H1 (cell line): Measurements from ENCODE around the gene GAREM2. TPM values are rescaled to one million over a fixed set of nuclear protein-coding genes. Genes with fewer than 3 reads are reported as not detected.

Source experiments
- CTCF ChIA-PET: fragments of 300-600 bp; sonication (Branson Sonifier 250); formaldehyde crosslinking; loops from one replicate; lab custom pipeline; 2021; ENCODE audit not compliant: partially characterized antibody; lab: Charles Lee
- POLR2A ChIA-PET: fragments of 300-600 bp; sonication (Branson Sonifier 250); formaldehyde crosslinking; loops from one replicate; lab custom pipeline; 2021; ENCODE audit warnings: inconsistent platforms; ENCODE audit not compliant: partially characterized antibody; lab: Charles Lee
- DNase-seq, 2 experiments: peaks; one replicate each; pipeline versions ENCODE4 v3.0.0 to v3.0.0-alpha.2; 2010 to 2022; ENCODE audit warnings: low spot score in 2 of 2, low read depth in 1 of 2, mixed read lengths in 1 of 2
- FAIRE-seq: peaks from 2 replicates; lab custom pipeline; 2011; peaks lifted over from hg19 to GRCh38; lab: Jason Lieb, UNC
- H2AFZ ChIP-seq: 2 replicates; pipeline ENCODE4 v1.8.1; 2012; ENCODE audit warnings: low read length, inconsistent platforms
- H2AK5ac ChIP-seq: 2 replicates; pipeline ENCODE4 v1.6.1; 2013; ENCODE audit warnings: low read depth, low read length
- H2BK120ac ChIP-seq: replicated peaks from 2 replicates; pipeline ENCODE3; 2013; ENCODE audit warnings: low read depth, low read length, inconsistent platforms
- H2BK12ac ChIP-seq: 2 replicates; pipeline ENCODE4 v1.6.1; 2013; ENCODE audit warnings: low read depth, low read length
- H2BK15ac ChIP-seq: 2 replicates; pipeline ENCODE4 v1.6.1; 2013; ENCODE audit warnings: low read length
- H2BK20ac ChIP-seq: 2 replicates; pipeline ENCODE4 v1.6.1; 2013; ENCODE audit warnings: low read length
- H2BK5ac ChIP-seq: 2 replicates; pipeline ENCODE4 v1.6.1; 2013; ENCODE audit warnings: low read depth, low read length
- H3K14ac ChIP-seq: 2 replicates; pipeline ENCODE4 v1.6.1; 2013; ENCODE audit warnings: inconsistent platforms; ENCODE audit not compliant: insufficient read length
- H3K18ac ChIP-seq: 2 replicates; pipeline ENCODE4 v1.6.1; 2013; ENCODE audit warnings: low read length; ENCODE audit errors: extremely low read depth
- H3K23ac ChIP-seq: 2 replicates; pipeline ENCODE4 v1.6.1; 2013; ENCODE audit warnings: inconsistent platforms; ENCODE audit not compliant: insufficient read length
- H3K23me2 ChIP-seq: 2 replicates; pipeline ENCODE4 v1.6.1; 2013; ENCODE audit warnings: low read depth, low read length
- H3K27ac ChIP-seq: 2 replicates; pipeline ENCODE4 v1.6.1; 2011; ENCODE audit warnings: low read depth, low read length, inconsistent platforms
- H3K27me3 ChIP-seq, 4 experiments: replicated peaks in 1 of 4; 1 replicate in 1 of 4; 2 replicates in 3 of 4; pipeline versions ENCODE4 v1.6.1 to v1.8.1; 2011 to 2013; ENCODE audit warnings: low read length in 3 of 4, mild to moderate bottlenecking in 3 of 4, inconsistent platforms in 2 of 4, mixed read lengths in 2 of 4, moderate library complexity in 1 of 4; ENCODE audit not compliant: control insufficient read depth in 3 of 4, insufficient read depth in 3 of 4; ENCODE audit errors: extremely low read depth in 1 of 4
- H3K36me3 ChIP-seq, 4 experiments: 2 replicates each; pipeline versions ENCODE4 v1.6.1 to v1.8.1; 2011 to 2013; ENCODE audit warnings: mild to moderate bottlenecking in 4 of 4, low read length in 3 of 4, moderate library complexity in 2 of 4, control low read depth in 1 of 4, inconsistent platforms in 1 of 4; ENCODE audit not compliant: insufficient read depth in 4 of 4, control insufficient read depth in 2 of 4
- H3K4ac ChIP-seq: replicated peaks from 2 replicates; pipeline ENCODE3; 2013; ENCODE audit warnings: low read length, low read depth, mixed read lengths, inconsistent platforms; ENCODE audit not compliant: insufficient read length
- H3K4me1 ChIP-seq, 4 experiments: replicated peaks in 1 of 4; 1 replicate in 1 of 4; 2 replicates in 3 of 4; pipeline versions ENCODE4 v1.6.1 to v1.8.1; 2011 to 2013; ENCODE audit warnings: low read length in 3 of 4, inconsistent platforms in 2 of 4, mixed read lengths in 1 of 4; ENCODE audit not compliant: insufficient read depth in 4 of 4, control insufficient read depth in 3 of 4
- H3K4me2 ChIP-seq, 2 experiments: 2 replicates each; pipeline versions ENCODE4 v1.6.1 to v1.8.1; 2011 to 2013; ENCODE audit warnings: low read depth in 2 of 2, low read length in 2 of 2, control low read depth in 1 of 2, inconsistent platforms in 1 of 2, mild to moderate bottlenecking in 1 of 2; ENCODE audit not compliant: insufficient read depth in 1 of 2
- H3K4me3 ChIP-seq, 4 experiments: fragments of 200-600, 300-600 bp in 1 of 4; sonication (generic), shearing (Covaris generic), sonication (Bioruptor Twin) in 1 of 4; 2 replicates each; pipeline versions ENCODE4 v1.5.1 to v1.8.1; 2011 to 2016; ENCODE audit warnings: low read length in 4 of 4, low read depth in 3 of 4, control low read depth in 2 of 4, inconsistent platforms in 2 of 4, mild to moderate bottlenecking in 2 of 4, mixed read lengths in 1 of 4, moderate library complexity in 1 of 4; ENCODE audit not compliant: insufficient read depth in 2 of 4; ENCODE audit errors: extremely low read depth in 1 of 4
- H3K56ac ChIP-seq: replicated peaks from 2 replicates; pipeline ENCODE3; 2013; ENCODE audit warnings: low read depth, mild to moderate bottlenecking, mixed read lengths, low read length, inconsistent platforms; ENCODE audit not compliant: insufficient read length
- H3K79me1 ChIP-seq: 2 replicates; pipeline ENCODE4 v1.6.1; 2013; ENCODE audit warnings: low read depth, low read length, control low read depth
- H3K79me2 ChIP-seq, 2 experiments: 2 replicates each; pipeline versions ENCODE4 v1.6.1 to v1.8.1; 2012 to 2013; ENCODE audit warnings: low read length in 2 of 2, mild to moderate bottlenecking in 2 of 2, inconsistent platforms in 1 of 2; ENCODE audit not compliant: insufficient read depth in 2 of 2, control insufficient read depth in 1 of 2
- H3K9ac ChIP-seq, 4 experiments: replicated peaks in 1 of 4; 1 replicate in 1 of 4; 2 replicates in 3 of 4; pipeline versions ENCODE4 v1.6.1 to v1.8.1; 2011 to 2013; ENCODE audit warnings: low read depth in 3 of 4, low read length in 3 of 4, control low read depth in 2 of 4, mild to moderate bottlenecking in 2 of 4, moderate library complexity in 2 of 4, inconsistent platforms in 1 of 4; ENCODE audit errors: extremely low read depth in 1 of 4
- H3K9me3 ChIP-seq, 2 experiments: 2 replicates each; pipeline versions ENCODE4 v1.6.1 to v1.8.1; 2012 to 2013; ENCODE audit warnings: mild to moderate bottlenecking in 2 of 2, moderate library complexity in 2 of 2, control low read depth in 1 of 2, inconsistent platforms in 1 of 2, low read depth in 1 of 2, low read length in 1 of 2, mixed read lengths in 1 of 2; ENCODE audit not compliant: insufficient read depth in 2 of 2
- H4K20me1 ChIP-seq, 2 experiments: replicated peaks in 1 of 2; 2 replicates each; pipeline versions ENCODE3 to v1.8.1; 2011 to 2013; ENCODE audit warnings: inconsistent platforms in 2 of 2, low read length in 2 of 2, mild to moderate bottlenecking in 1 of 2; ENCODE audit not compliant: insufficient read depth in 2 of 2, control insufficient read depth in 1 of 2
- H4K5ac ChIP-seq: 2 replicates; pipeline ENCODE4 v1.6.1; 2013; ENCODE audit warnings: low read length, low read depth, mixed read lengths, inconsistent platforms; ENCODE audit not compliant: insufficient read length
- H4K8ac ChIP-seq: 2 replicates; pipeline ENCODE4 v1.8.0; 2013; ENCODE audit warnings: mild to moderate bottlenecking, moderate library complexity, low read length, inconsistent platforms; ENCODE audit not compliant: insufficient read depth; ENCODE audit errors: extremely low read depth
- H4K91ac ChIP-seq: replicated peaks from 2 replicates; pipeline ENCODE3; 2013; ENCODE audit warnings: low read length, mixed read lengths, inconsistent platforms; ENCODE audit not compliant: insufficient read length
- BRCA1 ChIP-seq: IDR thresholded peaks from 2 replicates; pipeline ENCODE4 v1.6.1; 2012; ENCODE audit warnings: low read depth, low read length, improper control_type of control experiment
- CHD2 ChIP-seq: IDR thresholded peaks from 2 replicates; pipeline ENCODE4 v1.6.1; 2012; ENCODE audit warnings: low read length, improper control_type of control experiment
- JUN ChIP-seq: IDR thresholded peaks from 2 replicates; pipeline ENCODE4 v1.6.1; 2011; ENCODE audit warnings: low read depth, mild to moderate bottlenecking, improper control_type of control experiment, low read length
- NANOG ChIP-seq: IDR thresholded peaks from 2 replicates; pipeline ENCODE4 v1.6.1; 2011; ENCODE audit warnings: low read length, low read depth, mild to moderate bottlenecking, inconsistent platforms; ENCODE audit not compliant: insufficient read depth, poor library complexity, severe bottlenecking
- RBBP5 ChIP-seq: IDR thresholded peaks from 2 replicates; pipeline ENCODE4 v1.7.1; 2012; ENCODE audit warnings: low read depth, mild to moderate bottlenecking, inconsistent platforms, low read length, moderate library complexity, borderline replicate concordance
- RXRA ChIP-seq: IDR thresholded peaks from 2 replicates; pipeline ENCODE4 v1.6.1; 2011; ENCODE audit warnings: low read depth, mild to moderate bottlenecking, low read length, moderate library complexity; ENCODE audit not compliant: insufficient read depth
- SAP30 ChIP-seq: fragments of 300-600 bp; sonication (generic); IDR thresholded peaks from 2 replicates; pipeline ENCODE4 v1.7.1; 2012; ENCODE audit warnings: low read length, moderate library complexity, mild to moderate bottlenecking, inconsistent platforms; ENCODE audit not compliant: insufficient read depth, insufficient replicate concordance
- TAF7 ChIP-seq: optimal IDR thresholded peaks from 2 replicates; pipeline ENCODE3; 2011; ENCODE audit warnings: low read depth, mild to moderate bottlenecking, inconsistent platforms, low read length, moderate library complexity, borderline replicate concordance
- YY1 ChIP-seq: IDR thresholded peaks from 2 replicates; pipeline ENCODE4 v1.6.1; 2011; ENCODE audit warnings: low read depth, mild to moderate bottlenecking, low read length
- WGBS, 2 experiments: shearing (Covaris generic) in 1 of 2; methylation state at CpG; one replicate each; pipeline versions ENCODE4 v1.1.6 to v1.1.7; 2013 to 2015; ENCODE audit warnings: low lambda C conversion rate in 2 of 2, mixed read lengths in 2 of 2, inconsistent platforms in 1 of 2, low coverage in 1 of 2, missing lambda C conversion rate in 1 of 2; ENCODE audit not compliant: insufficient replicate concordance in 2 of 2, insufficient coverage in 1 of 2, insufficient read length in 1 of 2; ENCODE audit errors: extremely low coverage in 1 of 2, missing lambda C conversion rate in 1 of 2; 5-methylcytosine and 5-hydroxymethylcytosine counted together
- polyA plus RNA-seq, 7 experiments: library from polyadenylated mRNA; depleted of rRNA in 3 of 7; stranded (reverse) in 5 of 7; unstranded in 2 of 7; fragments of >200 nt in 5 of 7; fragments of 200-250 nt in 2 of 7; gene quantifications; 1 replicate in 5 of 7; 2 replicates in 1 of 7; 4 replicates in 1 of 7; pipeline versions ENCODE4 v1.2.1 to v1.2.3, GENCODE V29; 2011 to 2013; ENCODE audit warnings: missing spikeins in 2 of 7, mixed read lengths in 2 of 7
- total RNA-seq: library from RNA; stranded (reverse); fragmentation: NEBNext Ultra II Directional; extraction: Animal tissue kit (Norgen Biotek cat#: 25700); gene quantifications from 2 replicates; pipeline ENCODE4 v1.2.1, GENCODE V29; 2021
- TF ChIP-seq, protein P1 (sequence below): IDR thresholded peaks from 2 replicates; pipeline ENCODE4 v1.6.1; 2012; ENCODE audit warnings: inconsistent platforms
- TF ChIP-seq, protein P2 (sequence below): IDR thresholded peaks from 2 replicates; pipeline ENCODE4 v1.6.1; 2012; ENCODE audit warnings: low read length, inconsistent platforms

GAREM2 gene
- total and polyA plus RNA-seq, 2 of the 8 experiments (the other 6 are each of a cell fraction or from before 2014, with no cell fraction given): 19.9 TPM

DNA sequence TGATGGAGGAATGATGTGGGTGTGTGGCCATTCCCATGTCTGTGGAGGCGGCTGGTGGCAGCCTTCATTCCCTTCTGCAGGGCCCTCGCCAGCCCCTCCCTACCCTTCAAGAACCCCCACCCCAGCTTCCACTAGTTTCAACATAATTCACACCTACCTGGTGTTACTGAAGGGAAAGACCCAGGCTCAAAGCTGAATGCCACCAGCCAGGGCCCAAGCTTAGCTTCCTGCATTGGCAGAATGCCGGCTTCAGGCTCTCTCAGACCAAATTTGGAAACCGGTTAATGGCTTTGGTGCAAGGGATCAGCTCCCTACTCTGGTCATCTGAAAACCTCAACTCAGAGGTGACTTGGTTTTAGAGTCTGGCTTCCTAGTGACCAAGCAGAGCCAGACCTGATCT, 16.9 kb downstream of the GAREM2 start:
- DNase-seq: no peak
- Histone ChIP-seq H3K79me1 (no peaks in the 10 kb centered on the region; the same call in 1 of the 2 replicates), H3K9me3 (no peaks in the 10 kb centered on the region), H3K27me3 (peaks cover 0 to 6% (median 3%) of the 10 kb centered on the region in 4 experiments; a peak in 2 of 7 replicates), H3K36me3 (peaks cover 5 to 45% (median 25%) of the 10 kb centered on the region in 4 experiments; a peak in 5 of 8 replicates), H4K5ac (no peak overlapping the region), H3K79me2 (no peaks in the 10 kb centered on the region), H2BK20ac (no peak overlapping the region), H3K14ac (no peak overlapping the region), H3K4me1 (no peaks in the 10 kb centered on the region; a peak in 1 of 7 replicates), H3K9ac (no peak overlapping the region), H3K18ac (no peak overlapping the region), H3K23me2 (no peaks in the 10 kb centered on the region; the same call in 1 of the 2 replicates), H2BK12ac (no peak overlapping the region), H2AK5ac (no peak overlapping the region), H3K4ac (no peak overlapping the region), H2BK120ac (no peak overlapping the region), H2BK15ac (no peak overlapping the region), H3K56ac (no peak overlapping the region), H4K91ac (no peak overlapping the region), H4K20me1 (peaks cover 0 to 4% of the 10 kb centered on the region in 2 experiments), H2BK5ac (no peak overlapping the region), H3K4me3 (no peak overlapping the region), H2AFZ (no peak overlapping the region), H3K27ac (no peak overlapping the region), H4K8ac (no peak overlapping the region; the same call in 1 of the 2 replicates), H3K23ac (no peak overlapping the region), H3K4me2 (no peak overlapping the region)
- CTCF ChIA-PET: interaction anchor here (0.5 to 2.6 kb wide), 7 partner anchors 9 to 390 kb away, joined by 3 to 13 read pairs (median 4); no protein-coding TSS in a partner anchor
- WGBS, 2 experiments: 83% methylated on average over 4 of the region's 4 CpGs; no CpG with 5 or more reads in 1 of the 2 experiments
- FAIRE-seq: no peak
- POLR2A ChIA-PET: interaction anchor here (0.7 to 7.0 kb wide), 3 partner anchors 11 to 53 kb away, joined by 3 to 65 read pairs (median 10); partner anchors contain the start of gene GAREM2
- TF ChIP-seq BRCA1 (no peak), JUN (no peak), RBBP5 (no peak), NANOG (no peak), RXRA (no peak), CHD2 (no peak), SAP30 (no peak), TAF7 (no peak), YY1 (no peak)
- TF ChIP-seq, protein P1, sequence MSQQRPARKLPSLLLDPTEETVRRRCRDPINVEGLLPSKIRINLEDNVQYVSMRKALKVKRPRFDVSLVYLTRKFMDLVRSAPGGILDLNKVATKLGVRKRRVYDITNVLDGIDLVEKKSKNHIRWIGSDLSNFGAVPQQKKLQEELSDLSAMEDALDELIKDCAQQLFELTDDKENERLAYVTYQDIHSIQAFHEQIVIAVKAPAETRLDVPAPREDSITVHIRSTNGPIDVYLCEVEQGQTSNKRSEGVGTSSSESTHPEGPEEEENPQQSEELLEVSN: no peak
- TF ChIP-seq, protein P2, sequence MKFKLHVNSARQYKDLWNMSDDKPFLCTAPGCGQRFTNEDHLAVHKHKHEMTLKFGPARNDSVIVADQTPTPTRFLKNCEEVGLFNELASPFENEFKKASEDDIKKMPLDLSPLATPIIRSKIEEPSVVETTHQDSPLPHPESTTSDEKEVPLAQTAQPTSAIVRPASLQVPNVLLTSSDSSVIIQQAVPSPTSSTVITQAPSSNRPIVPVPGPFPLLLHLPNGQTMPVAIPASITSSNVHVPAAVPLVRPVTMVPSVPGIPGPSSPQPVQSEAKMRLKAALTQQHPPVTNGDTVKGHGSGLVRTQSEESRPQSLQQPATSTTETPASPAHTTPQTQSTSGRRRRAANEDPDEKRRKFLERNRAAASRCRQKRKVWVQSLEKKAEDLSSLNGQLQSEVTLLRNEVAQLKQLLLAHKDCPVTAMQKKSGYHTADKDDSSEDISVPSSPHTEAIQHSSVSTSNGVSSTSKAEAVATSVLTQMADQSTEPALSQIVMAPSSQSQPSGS: no peak
